SK-N-SH treated with all-trans-retinoic acid at 6 μM for 48 hours (cell line): ENCODE results near the gene TMEM183A.

Source experiments
- ATAC-seq: fragments of 200-7000 bp; cut with Tn5 transposase; 3 replicates; pipeline ENCODE4 v1.9.1; 2020; ENCODE audit warnings: mild to moderate bottlenecking, moderate library complexity
- ARNTL ChIP-seq: fragments of 450-650 bp; formaldehyde crosslinking; IDR thresholded peaks from 2 replicates; pipeline ENCODE4 v1.5.0; 2020; ENCODE audit warnings: low read depth, mild to moderate bottlenecking, moderate library complexity, borderline replicate concordance
- BACH2 ChIP-seq: fragments of 250-450 bp; sonication (Bioruptor Pico); IDR thresholded peaks from 2 replicates; pipeline ENCODE4 v1.9.0; 2021; ENCODE audit warnings: mild to moderate bottlenecking, borderline replicate concordance
- CSDC2 ChIP-seq: fragments of 250-450 bp; sonication (Bioruptor Pico); IDR thresholded peaks from 2 replicates; pipeline ENCODE4 v1.5.0; 2020; ENCODE audit warnings: mild to moderate bottlenecking, moderate library complexity
- ESRRG ChIP-seq: fragments of 250-450 bp; sonication (Bioruptor Pico); IDR thresholded peaks from 2 replicates; pipeline ENCODE4 v1.6.1; 2021; ENCODE audit warnings: mild to moderate bottlenecking
- GLIS3 ChIP-seq: fragments of 250-450 bp; sonication (Bioruptor Pico); IDR thresholded peaks from 2 replicates; pipeline ENCODE4 v1.5.0; 2020; ENCODE audit warnings: mild to moderate bottlenecking, moderate library complexity
- ISL1 ChIP-seq: fragments of 250-450 bp; sonication (Bioruptor Pico); IDR thresholded peaks from 2 replicates; pipeline ENCODE4 v2.1.2; 2022; ENCODE audit warnings: mild to moderate bottlenecking, moderate library complexity
- OSR1 ChIP-seq: fragments of 250-450 bp; sonication (Bioruptor Pico); IDR thresholded peaks from 2 replicates; pipeline ENCODE4 v1.8.0; 2022; ENCODE audit warnings: moderate library complexity, mild to moderate bottlenecking, inconsistent platforms
- POU6F1 ChIP-seq: fragments of 250-450 bp; sonication (Bioruptor Pico); IDR thresholded peaks from 2 replicates; pipeline ENCODE4 v1.8.0; 2021; ENCODE audit warnings: low read depth, mild to moderate bottlenecking, moderate library complexity, borderline replicate concordance
- PPARA ChIP-seq: fragments of 250-450 bp; sonication (Bioruptor Pico); IDR thresholded peaks from 2 replicates; pipeline ENCODE4 v1.5.0; 2020; ENCODE audit warnings: mild to moderate bottlenecking, borderline replicate concordance
- RARB ChIP-seq: fragments of 250-450 bp; sonication (Bioruptor Pico); IDR thresholded peaks from 2 replicates; pipeline ENCODE4 v1.8.0; 2021; ENCODE audit warnings: mild to moderate bottlenecking, moderate library complexity
- SNAI2 ChIP-seq: fragments of 250-450 bp; sonication (Bioruptor Pico); IDR thresholded peaks from 2 replicates; pipeline ENCODE4 v1.5.0; 2020; ENCODE audit warnings: mild to moderate bottlenecking, moderate library complexity
- TCF4 ChIP-seq: fragments of 250-450 bp; sonication (Bioruptor Pico); IDR thresholded peaks from 2 replicates; pipeline ENCODE4 v1.8.0; 2021; ENCODE audit warnings: mild to moderate bottlenecking, moderate library complexity, borderline replicate concordance
- TOX ChIP-seq: fragments of 250-450 bp; sonication (Bioruptor Pico); IDR thresholded peaks from 2 replicates; pipeline ENCODE4 v1.8.0; 2021; ENCODE audit warnings: mild to moderate bottlenecking, moderate library complexity, borderline replicate concordance
- TSHZ2 ChIP-seq: fragments of 250-450 bp; sonication (Bioruptor Pico); IDR thresholded peaks from 2 replicates; pipeline ENCODE4 v1.5.0; 2020; ENCODE audit warnings: mild to moderate bottlenecking, moderate library complexity
- ZC3H10 ChIP-seq: fragments of 250-450 bp; sonication (Bioruptor Pico); IDR thresholded peaks from 2 replicates; pipeline ENCODE4 v1.5.1; 2021; ENCODE audit warnings: mild to moderate bottlenecking, moderate library complexity
- ZFP3 ChIP-seq: fragments of 250-450 bp; sonication (Bioruptor Pico); IDR thresholded peaks from 2 replicates; pipeline ENCODE4 v1.5.0; 2020; ENCODE audit warnings: mild to moderate bottlenecking, moderate library complexity
- ZFP30 ChIP-seq: fragments of 450-650 bp; formaldehyde crosslinking; IDR thresholded peaks from 2 replicates; pipeline ENCODE4 v1.5.0; 2022; ENCODE audit warnings: mild to moderate bottlenecking, moderate library complexity
- ZNF565 ChIP-seq: fragments of 450-650 bp; formaldehyde crosslinking; conservative IDR thresholded peaks from 2 replicates; pipeline ENCODE4 v1.5.0; 2020; ENCODE audit warnings: low read depth, mild to moderate bottlenecking, moderate library complexity
- ZNF70 ChIP-seq: fragments of 450-650 bp; formaldehyde crosslinking; IDR thresholded peaks from 2 replicates; pipeline ENCODE4 v1.5.0; 2020; ENCODE audit warnings: mild to moderate bottlenecking, moderate library complexity
- ZNF8 ChIP-seq: fragments of 450-650 bp; formaldehyde crosslinking; IDR thresholded peaks from 2 replicates; pipeline ENCODE4 v1.5.0; 2020; ENCODE audit warnings: mild to moderate bottlenecking, moderate library complexity
- TF ChIP-seq, protein P1 (sequence below): fragments of 250-450 bp; sonication (Bioruptor Pico); IDR thresholded peaks from 2 replicates; pipeline ENCODE4 v1.8.0; 2020; ENCODE audit warnings: mild to moderate bottlenecking, moderate library complexity, borderline replicate concordance
- TF ChIP-seq, protein P2 (sequence below): fragments of 250-450 bp; sonication (Bioruptor Pico); IDR thresholded peaks from 2 replicates; pipeline ENCODE4 v1.5.1; 2020; ENCODE audit warnings: low read depth, mild to moderate bottlenecking, moderate library complexity

The TMEM183A gene

DNA sequence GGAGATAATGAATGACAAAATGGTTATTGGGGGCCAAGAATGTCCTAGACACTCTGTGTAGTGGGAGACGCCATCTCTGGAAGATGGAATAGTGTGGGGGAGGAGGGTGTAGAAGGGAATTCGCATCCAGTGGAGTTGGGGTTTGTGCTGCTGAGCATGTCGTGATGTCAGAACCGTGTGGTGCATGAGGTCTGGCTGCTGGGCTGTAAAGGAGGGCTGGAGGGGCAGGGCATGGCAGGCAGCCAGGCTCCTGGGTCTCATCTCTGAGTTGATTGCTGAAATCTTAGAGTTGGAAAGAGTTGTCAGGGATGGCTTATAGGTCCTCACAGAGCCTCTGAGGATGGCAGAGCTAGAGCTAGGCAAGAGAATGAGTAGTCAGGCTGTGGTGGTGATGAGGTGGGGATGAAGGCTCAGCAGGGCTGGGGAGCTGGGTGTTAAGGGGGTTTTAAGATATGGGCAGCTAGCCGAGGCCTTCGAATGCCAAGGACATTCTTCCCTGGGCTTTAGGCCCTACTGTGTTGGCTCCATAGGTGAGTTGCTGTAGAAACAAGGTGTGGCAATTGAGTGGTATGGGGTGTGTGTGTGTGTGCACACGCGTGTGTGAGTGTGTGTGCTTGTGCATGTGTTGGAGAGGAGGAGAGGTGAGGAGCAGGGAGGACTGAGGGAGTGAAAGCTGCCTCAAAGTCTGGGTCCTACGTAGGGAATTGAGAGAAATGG lies 21.1 kb downstream of the TMEM183A start:
- TF ChIP-seq RARB (CRISPR knock-in tag): no peak
- no peak; the same call in 2 of the 3 replicates for ATAC-seq

- no peak for TF ChIP-seq TSHZ2
- TF ChIP-seq, protein P1, sequence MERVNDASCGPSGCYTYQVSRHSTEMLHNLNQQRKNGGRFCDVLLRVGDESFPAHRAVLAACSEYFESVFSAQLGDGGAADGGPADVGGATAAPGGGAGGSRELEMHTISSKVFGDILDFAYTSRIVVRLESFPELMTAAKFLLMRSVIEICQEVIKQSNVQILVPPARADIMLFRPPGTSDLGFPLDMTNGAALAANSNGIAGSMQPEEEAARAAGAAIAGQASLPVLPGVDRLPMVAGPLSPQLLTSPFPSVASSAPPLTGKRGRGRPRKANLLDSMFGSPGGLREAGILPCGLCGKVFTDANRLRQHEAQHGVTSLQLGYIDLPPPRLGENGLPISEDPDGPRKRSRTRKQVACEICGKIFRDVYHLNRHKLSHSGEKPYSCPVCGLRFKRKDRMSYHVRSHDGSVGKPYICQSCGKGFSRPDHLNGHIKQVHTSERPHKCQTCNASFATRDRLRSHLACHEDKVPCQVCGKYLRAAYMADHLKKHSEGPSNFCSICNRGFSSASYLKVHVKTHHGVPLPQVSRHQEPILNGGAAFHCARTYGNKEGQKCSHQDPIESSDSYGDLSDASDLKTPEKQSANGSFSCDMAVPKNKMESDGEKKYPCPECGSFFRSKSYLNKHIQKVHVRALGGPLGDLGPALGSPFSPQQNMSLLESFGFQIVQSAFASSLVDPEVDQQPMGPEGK (CRISPR knock-in tag): no peak
- TF ChIP-seq POU6F1 (CRISPR knock-in tag): no peak
- TF ChIP-seq, protein P2, sequence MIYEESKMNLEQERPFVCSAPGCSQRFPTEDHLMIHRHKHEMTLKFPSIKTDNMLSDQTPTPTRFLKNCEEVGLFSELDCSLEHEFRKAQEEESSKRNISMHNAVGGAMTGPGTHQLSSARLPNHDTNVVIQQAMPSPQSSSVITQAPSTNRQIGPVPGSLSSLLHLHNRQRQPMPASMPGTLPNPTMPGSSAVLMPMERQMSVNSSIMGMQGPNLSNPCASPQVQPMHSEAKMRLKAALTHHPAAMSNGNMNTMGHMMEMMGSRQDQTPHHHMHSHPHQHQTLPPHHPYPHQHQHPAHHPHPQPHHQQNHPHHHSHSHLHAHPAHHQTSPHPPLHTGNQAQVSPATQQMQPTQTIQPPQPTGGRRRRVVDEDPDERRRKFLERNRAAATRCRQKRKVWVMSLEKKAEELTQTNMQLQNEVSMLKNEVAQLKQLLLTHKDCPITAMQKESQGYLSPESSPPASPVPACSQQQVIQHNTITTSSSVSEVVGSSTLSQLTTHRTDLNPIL (CRISPR knock-in tag): no peak
- TF ChIP-seq ZNF565 (CRISPR knock-in tag): no peak
- no peak for TF ChIP-seq ZNF70 (CRISPR knock-in tag)
- TF ChIP-seq GLIS3 (CRISPR knock-in tag): no peak
- no peak for TF ChIP-seq TOX (CRISPR knock-in tag)
- TF ChIP-seq RARB (CRISPR knock-in tag): no peak
- no peak for TF ChIP-seq CSDC2 (CRISPR knock-in tag)
- no peak for TF ChIP-seq ARNTL (CRISPR knock-in tag)
- TF ChIP-seq ISL1: no peak
- no peak for TF ChIP-seq OSR1 (CRISPR knock-in tag)
- no peak for TF ChIP-seq ESRRG (CRISPR knock-in tag)
- no peak for TF ChIP-seq ZNF8 (CRISPR knock-in tag)
- no peak for TF ChIP-seq SNAI2 (CRISPR knock-in tag)
- no peak for TF ChIP-seq ZFP30
- TF ChIP-seq ZC3H10: no peak
- no peak for TF ChIP-seq TCF4 (CRISPR knock-in tag)
- no peak for TF ChIP-seq PPARA (CRISPR knock-in tag)
- ATAC-seq: no peak
Observed at GRCh38 chr1:203028784-203029553, 21.8 kb downstream of the TMEM183A start.

DNA sequence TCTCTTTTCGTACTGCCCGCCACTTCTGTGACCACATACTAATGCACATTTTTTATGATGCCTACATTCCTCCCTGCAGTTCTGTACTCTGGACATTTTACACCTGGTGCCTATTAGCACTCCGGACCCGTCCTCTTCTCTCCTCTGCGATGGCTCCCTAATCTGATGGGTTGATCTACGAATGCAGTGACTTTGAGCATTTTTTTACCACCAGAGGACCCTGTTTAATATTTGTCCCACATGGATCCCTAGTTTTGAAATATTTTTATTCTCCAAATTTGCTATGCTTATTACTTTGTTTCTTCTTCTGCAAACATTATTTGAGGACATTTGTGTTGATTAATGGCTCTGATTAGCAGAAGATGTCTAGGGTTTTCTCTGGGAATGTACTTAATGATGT lies 24.3 kb downstream of the TMEM183A start:
- TF ChIP-seq, protein P1 (CRISPR knock-in tag): no peak
- no peak for TF ChIP-seq ZFP30
- TF ChIP-seq ARNTL (CRISPR knock-in tag): no peak
- TF ChIP-seq CSDC2 (CRISPR knock-in tag): no peak
- no peak for TF ChIP-seq ISL1
- no peak for TF ChIP-seq RARB (CRISPR knock-in tag)
- no peak for TF ChIP-seq ZFP3 (CRISPR knock-in tag)
- TF ChIP-seq, protein P2 (CRISPR knock-in tag): no peak
- TF ChIP-seq BACH2: no peak
- no peak for ATAC-seq
